H1 (cell line): ENCODE measurements around the gene POLA1. TPM values are rescaled to one million over a fixed set of nuclear protein-coding genes. Genes with fewer than 3 reads are reported as not detected.

Source experiments
- SRF ChIP-seq: IDR thresholded peaks from 2 replicates; pipeline ENCODE4 v1.6.1; 2011; ENCODE audit warnings: mild to moderate bottlenecking, low read depth, low read length, moderate library complexity
- polyA plus RNA-seq, 7 experiments: library from polyadenylated mRNA; depleted of rRNA in 3 of 7; stranded (reverse) in 5 of 7; unstranded in 2 of 7; fragments of >200 nt in 5 of 7; fragments of 200-250 nt in 2 of 7; gene quantifications; 1 replicate in 5 of 7; 2 replicates in 1 of 7; 4 replicates in 1 of 7; pipeline versions ENCODE4 v1.2.1 to v1.2.3, GENCODE V29; 2011 to 2013; ENCODE audit warnings: missing spikeins in 2 of 7, mixed read lengths in 2 of 7
- total RNA-seq: library from RNA; stranded (reverse); fragmentation: NEBNext Ultra II Directional; extraction: Animal tissue kit (Norgen Biotek cat#: 25700); gene quantifications from 2 replicates; pipeline ENCODE4 v1.2.1, GENCODE V29; 2021

The POLA1 gene
- total and polyA plus RNA-seq, 2 of the 8 experiments (the other 6 are each of a cell fraction or from before 2014, with no cell fraction given), result 5.6 to 34.9 TPM

- TF ChIP-seq SRF, result no peak
Observed at GRCh38 chrX:25034889-25035288, 341.2 kb downstream of the POLA1 start (continued).
